ENCODE data around the gene KBTBD6. TPM values are rescaled to one million over a fixed set of nuclear protein-coding genes. Genes with fewer than 3 reads are reported as not detected.

KBTBD6 gene
- total RNA-seq, 1 experiment from 2014 or later: 9.1 TPM

- ChIA-PET CTCF (no interaction called here), POLR2A (interaction anchor here (0.9 kb wide), 1 partner anchor 10 kb away, joined by 3 read pairs; no protein-coding TSS in a partner anchor), RAD21 (ENCODE audit: low non-redundant PET in 1 of 2, low total read pairs in 2 of 2, uncharacterized antibody in 2 of 2, unreplicated experiment in 2 of 2) (no interaction called here)
- no peaks in the 10 kb centered on the region for H3K9me2 ChIP-seq (ENCODE audit: insufficient read depth)
- peaks cover 27 to 32% of the 10 kb centered on the region in 2 experiments; a peak in 3 of 4 replicates for H3K9me3 ChIP-seq (ENCODE audit: control insufficient read depth in 1 of 2, insufficient read depth in 1 of 2, low read depth in 1 of 2, low read length in 2 of 2)
- H3K4me2 ChIP-seq (ENCODE audit: low read length): no peak overlapping the region
- intact Hi-C loops (cut with micrococcal nuclease): no loop called here
- no peak overlapping the region for H3K4me3 ChIP-seq (replicated peaks in 1 of 2; ENCODE audit: low read depth in 1 of 2, low read length in 2 of 2)
- DNase-seq (ENCODE audit: low read depth, low spot score): no peak
- no peak overlapping the region for H3K9ac ChIP-seq (ENCODE audit: low read length)
- H4K20me1 ChIP-seq (ENCODE audit: insufficient read depth): no peaks in the 10 kb centered on the region
- no peak overlapping the region for H3K27ac ChIP-seq (ENCODE audit: low read depth, low read length)
- BruUV-seq (replicated peaks): no TSS peak
- no peaks in the 10 kb centered on the region for H3K27me3 ChIP-seq (ENCODE audit: insufficient read depth, low read length)
- peaks cover 0 to 15% of the 10 kb centered on the region in 2 experiments; a peak in 1 of 4 replicates for H3K36me3 ChIP-seq (ENCODE audit: control insufficient read depth in 1 of 2, insufficient read depth in 2 of 2, low read length in 2 of 2)
- no peaks in the 10 kb centered on the region for H3K4me1 ChIP-seq (ENCODE audit: control insufficient read depth in 1 of 2, insufficient read depth in 2 of 2, low read length in 2 of 2)
- H2AFZ ChIP-seq (ENCODE audit: low read depth, low read length, poor library complexity, severe bottlenecking): no peak overlapping the region
- TF ChIP-seq EZH2phosphoT487 (IDR thresholded peaks at IDR 0.05; ENCODE audit: borderline replicate concordance): no peak
- no peak for TF ChIP-seq SIN3A (IDR thresholded peaks at IDR 0.05; ENCODE audit: low read depth)
- TF ChIP-seq RAD21 (IDR thresholded peaks at IDR 0.05; ENCODE audit: low read depth): no peak
- no peak for TF ChIP-seq MAX (IDR thresholded peaks at IDR 0.05)
- no peak for TF ChIP-seq CBX3 (IDR thresholded peaks at IDR 0.05; ENCODE audit: low read depth)
- no peak for TF ChIP-seq EZH2 (IDR thresholded peaks at IDR 0.05)
- no peak for ATAC-seq
- no peaks in the 10 kb centered on the region for H3K79me2 ChIP-seq (ENCODE audit: insufficient read depth, low read length)
These were observed 21.4 kb upstream of the KBTBD6 start for GRCh38 chr13:41154042-41154441.

- no peak for ATAC-seq
- Histone ChIP-seq H3K4me2 (ENCODE audit: low read length) (no peak overlapping the region), H3K79me2 (ENCODE audit: insufficient read depth, low read length) (no peaks in the 10 kb centered on the region), H3K9ac (ENCODE audit: low read length) (no peak overlapping the region), H3K9me2 (ENCODE audit: insufficient read depth) (no peaks in the 10 kb centered on the region), H3K27ac (ENCODE audit: low read depth, low read length) (no peak overlapping the region), H2AFZ (ENCODE audit: low read depth, low read length, poor library complexity, severe bottlenecking) (no peak overlapping the region), H3K4me1 (ENCODE audit: control insufficient read depth in 1 of 2, insufficient read depth in 2 of 2, low read length in 2 of 2) (no peaks in the 10 kb centered on the region), H3K9me3 (ENCODE audit: control insufficient read depth in 1 of 2, insufficient read depth in 1 of 2, low read depth in 1 of 2, low read length in 2 of 2) (peaks cover 41 to 45% of the 10 kb centered on the region in 2 experiments), H3K27me3 (ENCODE audit: insufficient read depth, low read length) (no peaks in the 10 kb centered on the region), H3K36me3 (ENCODE audit: control insufficient read depth in 1 of 2, insufficient read depth in 2 of 2, low read length in 2 of 2) (peaks cover 0 to 19% of the 10 kb centered on the region in 2 experiments; a peak in 1 of 4 replicates), H3K4me3 (replicated peaks in 1 of 2; ENCODE audit: low read depth in 1 of 2, low read length in 2 of 2) (no peak overlapping the region), H4K20me1 (ENCODE audit: insufficient read depth) (no peaks in the 10 kb centered on the region)
- ChIA-PET CTCF (no interaction called here), POLR2A (no interaction called here), RAD21 (ENCODE audit: low non-redundant PET in 1 of 2, low total read pairs in 2 of 2, uncharacterized antibody in 2 of 2, unreplicated experiment in 2 of 2) (no interaction called here)
- no TSS peak for BruUV-seq (replicated peaks)
- DNase-seq (ENCODE audit: low read depth, low spot score): no peak
- intact Hi-C loops (cut with micrococcal nuclease): no loop called here
- peak; percentile 47; the same call in 1 of the 2 replicates for TF ChIP-seq CBX3 (IDR thresholded peaks at IDR 0.05; ENCODE audit: low read depth)
- TF ChIP-seq EGR1 (IDR thresholded peaks at IDR 0.05; ENCODE audit: low read depth): no peak
These were observed 19.4 kb upstream of the KBTBD6 start for GRCh38 chr13:41152005-41152404.
